HG03457 (cell line): Measurements from ENCODE around the gene U2AF1L4.
"Not testable (repeated sequence)": the region's sequence is repeated elsewhere in the genome, so short reads cannot be mapped to it uniquely, and the experiment has no call there.

Source experiments
- ATAC-seq: cut with Tn5 transposase; IDR thresholded peaks from one replicate; pipeline ENCODE4 v1.9.1; 2021; ENCODE audit warnings: moderate number of reproducible peaks; ENCODE audit not compliant: unreplicated experiment

Gene U2AF1L4

GRCh38 chr19:35781650-35782049 lies 36.4 kb upstream of the U2AF1L4 start:
- no peak for ATAC-seq

GRCh38 chr19:35780717-35781116 lies 35.5 kb upstream of the U2AF1L4 start:
- ATAC-seq, result no peak

- no peak for ATAC-seq
Observed at GRCh38 chr19:35780058-35780457, 34.8 kb upstream of the U2AF1L4 start.

GRCh38 chr19:35779033-35779432 lies 33.8 kb upstream of the U2AF1L4 start:
- ATAC-seq, result no peak

GRCh38 chr19:35777961-35778360 lies 32.7 kb upstream of the U2AF1L4 start:
- ATAC-seq, result no peak

GRCh38 chr19:35777086-35777841 lies 32.0 kb upstream of the U2AF1L4 start:
- no peak for ATAC-seq

- ATAC-seq, result no peak
Observed at GRCh38 chr19:35776102-35776788, 31.0 kb upstream of the U2AF1L4 start.

GRCh38 chr19:35775298-35776101 lies 30.3 kb upstream of the U2AF1L4 start, which contains the start of gene ARHGAP33:
Gene ARHGAP33 (plus strand): TSS chr19:35775564. CDS start chr19:35775659, 95 bp downstream.
- peak; percentile 82 for ATAC-seq

GRCh38 chr19:35775046-35775297 lies 29.8 kb upstream of the U2AF1L4 start:
- ATAC-seq, result no peak

GRCh38 chr19:35774274-35775045 lies 29.2 kb upstream of the U2AF1L4 start:
- no peak for ATAC-seq

- ATAC-seq, result no peak
Observed at GRCh38 chr19:35773020-35773806, 28.0 kb upstream of the U2AF1L4 start.

- ATAC-seq, result not testable (repeated sequence)
Observed at GRCh38 chr19:35772362-35772761, 27.1 kb upstream of the U2AF1L4 start.

GRCh38 chr19:35768082-35768421 lies 22.8 kb upstream of the U2AF1L4 start:
- no peak for ATAC-seq

GRCh38 chr19:35767288-35768081 lies 22.3 kb upstream of the U2AF1L4 start:
- no peak for ATAC-seq

- no peak for ATAC-seq
Observed at GRCh38 chr19:35766571-35767104, 21.4 kb upstream of the U2AF1L4 start.

GRCh38 chr19:35764432-35765315 lies 19.5 kb upstream of the U2AF1L4 start:
- ATAC-seq, result no peak

- ATAC-seq, result no peak
Observed at GRCh38 chr19:35760711-35761349, 15.6 kb upstream of the U2AF1L4 start.

- no peak for ATAC-seq
Observed at GRCh38 chr19:35759697-35760096, 14.5 kb upstream of the U2AF1L4 start.
